HL-60 (cell line): Measurements from ENCODE around the gene NTSR2.

Experiments used
- DNase-seq, 2 experiments: peaks; one replicate each; pipeline ENCODE4 v3.0.0-alpha.2; 2010 to 2020; ENCODE audit warnings: low read depth in 1 of 2, low spot score in 1 of 2
- H3K27ac ChIP-seq: fragments of 250-450 bp; sonication (Bioruptor Pico); replicated peaks from 2 replicates; pipeline ENCODE4 v1.5.1; 2020; ENCODE audit warnings: mild to moderate bottlenecking, moderate library complexity
- H3K27me3 ChIP-seq: fragments of 250-450 bp; sonication (Bioruptor Pico); 2 replicates; pipeline ENCODE4 v1.5.1; 2021; ENCODE audit warnings: mild to moderate bottlenecking, moderate library complexity; ENCODE audit not compliant: insufficient read depth, poor library complexity, severe bottlenecking
- H3K4me3 ChIP-seq: replicated peaks from 2 replicates; pipeline ENCODE4 v1.5.1; 2011; ENCODE audit warnings: mild to moderate bottlenecking, control low read depth, low read length; ENCODE audit not compliant: insufficient read depth
- GABPA ChIP-seq: IDR thresholded peaks from 2 replicates; pipeline ENCODE4 v1.6.1; 2012; ENCODE audit warnings: low read depth
- POLR2AphosphoS5 ChIP-seq: IDR thresholded peaks from 2 replicates; pipeline ENCODE4 v1.6.1; 2012; ENCODE audit warnings: low read depth
- REST ChIP-seq: IDR thresholded peaks from 2 replicates; pipeline ENCODE4 v1.6.1; 2012; ENCODE audit warnings: low read depth; ENCODE audit not compliant: insufficient replicate concordance
- SPI1 ChIP-seq: IDR thresholded peaks from 2 replicates; pipeline ENCODE4 v1.6.1; 2012; ENCODE audit warnings: low read depth, mild to moderate bottlenecking, borderline replicate concordance
- TF ChIP-seq, protein P1 (sequence below): IDR thresholded peaks from one replicate; pipeline ENCODE4 v1.5.1; 2011; ENCODE audit warnings: low read length, control low read depth, inconsistent platforms; ENCODE audit not compliant: insufficient read depth

Gene NTSR2

DNA sequence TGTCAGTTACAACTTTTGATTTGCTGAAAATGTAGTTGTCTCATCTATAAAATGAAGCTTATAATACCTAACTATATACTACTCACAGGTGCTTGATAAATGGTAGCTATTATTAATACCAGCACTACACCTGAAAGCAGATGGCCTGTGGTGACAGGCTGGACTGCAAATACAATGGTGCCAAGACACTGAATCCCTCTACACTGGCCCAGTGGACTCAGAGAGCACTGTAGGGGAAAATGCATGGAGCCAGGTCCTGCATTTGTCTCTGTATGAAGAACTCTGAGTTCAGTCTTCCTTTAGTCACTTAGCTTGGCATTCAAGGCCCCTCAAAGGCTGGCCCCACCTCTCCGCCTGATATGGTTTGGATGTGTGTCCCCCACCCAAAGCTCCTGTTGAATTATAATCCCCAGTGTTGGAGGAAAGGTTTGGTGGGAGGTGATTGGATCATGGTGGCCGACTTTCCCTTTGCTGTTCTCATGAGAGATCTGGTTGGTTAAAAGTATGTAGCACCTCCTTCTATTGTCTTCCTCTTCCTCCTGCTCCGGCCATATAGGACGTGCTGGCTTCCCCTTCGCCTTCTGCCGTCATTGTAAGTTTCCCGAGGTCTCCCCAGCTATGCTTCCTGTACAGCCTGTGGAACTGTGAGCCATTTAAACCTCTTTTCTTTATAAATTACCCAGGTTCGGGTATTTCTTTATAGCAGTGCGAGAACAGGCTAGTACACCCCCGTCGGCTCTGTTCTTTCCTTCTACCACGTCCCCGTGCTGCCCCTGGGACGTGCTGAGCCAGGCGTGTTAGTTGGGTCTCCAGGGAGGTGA lies 11.1 kb upstream of the NTSR2 start:
- no peak overlapping the region for H3K4me3 ChIP-seq
- TF ChIP-seq SPI1 = no peak
- no peak for TF ChIP-seq GABPA
- TF ChIP-seq REST = no peak
- TF ChIP-seq POLR2AphosphoS5 = no peak
- TF ChIP-seq, protein P1, sequence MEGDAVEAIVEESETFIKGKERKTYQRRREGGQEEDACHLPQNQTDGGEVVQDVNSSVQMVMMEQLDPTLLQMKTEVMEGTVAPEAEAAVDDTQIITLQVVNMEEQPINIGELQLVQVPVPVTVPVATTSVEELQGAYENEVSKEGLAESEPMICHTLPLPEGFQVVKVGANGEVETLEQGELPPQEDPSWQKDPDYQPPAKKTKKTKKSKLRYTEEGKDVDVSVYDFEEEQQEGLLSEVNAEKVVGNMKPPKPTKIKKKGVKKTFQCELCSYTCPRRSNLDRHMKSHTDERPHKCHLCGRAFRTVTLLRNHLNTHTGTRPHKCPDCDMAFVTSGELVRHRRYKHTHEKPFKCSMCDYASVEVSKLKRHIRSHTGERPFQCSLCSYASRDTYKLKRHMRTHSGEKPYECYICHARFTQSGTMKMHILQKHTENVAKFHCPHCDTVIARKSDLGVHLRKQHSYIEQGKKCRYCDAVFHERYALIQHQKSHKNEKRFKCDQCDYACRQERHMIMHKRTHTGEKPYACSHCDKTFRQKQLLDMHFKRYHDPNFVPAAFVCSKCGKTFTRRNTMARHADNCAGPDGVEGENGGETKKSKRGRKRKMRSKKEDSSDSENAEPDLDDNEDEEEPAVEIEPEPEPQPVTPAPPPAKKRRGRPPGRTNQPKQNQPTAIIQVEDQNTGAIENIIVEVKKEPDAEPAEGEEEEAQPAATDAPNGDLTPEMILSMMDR = no peak
- no peak overlapping the region for H3K27ac ChIP-seq
- H3K27me3 ChIP-seq = peaks cover 8% of the 10 kb centered on the region
- no peak for DNase-seq

GRCh38 chr2:11680182-11680900 lies 10.3 kb upstream of the NTSR2 start:
- Histone ChIP-seq H3K27me3 (peaks cover 8% of the 10 kb centered on the region), H3K4me3 (no peak overlapping the region), H3K27ac (no peak overlapping the region)
- TF ChIP-seq POLR2AphosphoS5 (no peak), SPI1 (no peak), REST (no peak), GABPA (no peak)
- TF ChIP-seq, protein P1 = no peak
- no peak for DNase-seq

DNA sequence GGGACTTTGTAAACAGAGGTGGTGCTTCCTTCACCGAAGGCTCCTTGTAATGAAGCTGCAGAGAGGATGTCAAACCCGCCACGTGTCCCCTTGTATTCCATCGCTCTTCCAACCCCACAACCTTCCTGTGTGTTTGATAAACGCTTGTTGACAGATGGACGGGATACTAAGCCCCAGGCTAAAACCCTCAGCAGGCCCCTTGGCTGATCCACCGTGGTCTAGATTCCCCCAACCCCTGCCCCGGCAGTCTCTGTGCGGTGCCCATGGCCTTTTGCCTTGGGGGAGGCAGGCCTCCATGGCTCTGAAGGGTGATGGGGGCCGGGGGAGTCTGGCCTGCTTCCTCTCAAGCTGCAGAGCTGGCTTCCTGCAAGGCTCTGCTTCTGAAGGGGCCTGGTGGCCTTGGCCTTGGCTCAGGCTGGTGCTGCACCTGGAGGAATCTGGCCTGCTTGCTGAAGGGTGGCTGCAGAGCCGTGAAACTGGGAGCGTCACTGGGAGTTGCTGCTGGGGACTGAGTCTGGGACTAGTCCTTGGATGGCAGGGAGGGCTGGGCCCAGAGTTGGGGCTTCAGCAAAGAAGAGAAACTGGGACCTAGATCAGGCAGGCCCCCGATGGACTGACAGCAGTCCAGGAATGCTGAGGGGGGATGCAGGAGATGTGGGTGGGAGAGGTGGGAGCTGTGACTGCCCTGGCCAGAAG lies 9.6 kb upstream of the NTSR2 start:
- H3K27me3 ChIP-seq = peaks cover 8% of the 10 kb centered on the region
- TF ChIP-seq, protein P1 = no peak
- TF ChIP-seq SPI1 (no peak), GABPA (no peak), POLR2AphosphoS5 (no peak), REST (no peak)
- DNase-seq = no peak
- H3K4me3 ChIP-seq = no peak overlapping the region
- H3K27ac ChIP-seq = no peak overlapping the region
